Stimulated activated naive B cell treated with anti-CD40 and anti-IgM and Interleukin-4, amounts not matched to agents 10 μg/mL and 1 μg/mL and 100 μg/mL, for 72 hours (primary cell): ENCODE measurements around the gene ELMO2.

Source experiments
- ATAC-seq, 2 donors: fragments of 150-1000 bp; cut with Tn5 transposase; replicated peaks; 2 replicates each; pipeline ENCODE4 v1.10.0; 2021; ENCODE audit warnings: moderate library complexity in 1 of 2
- DNase-seq: peaks from one replicate; pipeline ENCODE4 v3.0.0; 2021
- H3K27ac Mint-ChIP-seq: one replicate; pipeline ENCODE4 v1.8.0; 2022; ENCODE audit warnings: mild to moderate bottlenecking, mixed read lengths
- H3K27me3 Mint-ChIP-seq, 2 donors: one replicate each; pipeline ENCODE4 v1.8.0; 2022; ENCODE audit warnings: mixed read lengths in 2 of 2
- H3K36me3 Mint-ChIP-seq, 2 donors: one replicate each; pipeline ENCODE4 v1.8.0; 2022; ENCODE audit warnings: mixed read lengths in 2 of 2, mild to moderate bottlenecking in 1 of 2
- H3K4me1 Mint-ChIP-seq, 2 donors: one replicate each; pipeline ENCODE4 v1.8.0; 2022; ENCODE audit warnings: mixed read lengths in 2 of 2, mild to moderate bottlenecking in 1 of 2
- H3K4me3 Mint-ChIP-seq, 2 donors: one replicate each; pipeline ENCODE4 v1.8.0; 2022; ENCODE audit warnings: mild to moderate bottlenecking in 2 of 2, mixed read lengths in 2 of 2, moderate library complexity in 1 of 2
- H3K9me3 Mint-ChIP-seq, 2 donors: one replicate each; pipeline ENCODE4 v1.8.0; 2022; ENCODE audit warnings: mixed read lengths in 2 of 2, mild to moderate bottlenecking in 1 of 2

The ELMO2 gene

GRCh38 chr20:46316984-46317684, 89.3 kb downstream of the ELMO2 start:
- H3K4me1 Mint-ChIP-seq, result peaks cover under 1 to 1% of the 10 kb centered on the region in 2 donors
- no peaks in the 10 kb centered on the region for H3K36me3 Mint-ChIP-seq
- no peaks in the 10 kb centered on the region for H3K9me3 Mint-ChIP-seq
- ATAC-seq (no peak), DNase-seq (no peak)
- H3K4me3 Mint-ChIP-seq, result no peak overlapping the region
- H3K27me3 Mint-ChIP-seq, result peaks cover 77 to 84% of the 10 kb centered on the region in 2 donors
- H3K27ac Mint-ChIP-seq, result no peak overlapping the region
